Ovary (tissue), 9 donors: ENCODE results near the gene RNF111. TPM values are rescaled to one million over a fixed set of nuclear protein-coding genes. Genes with fewer than 3 reads are reported as not detected.

Experiments
- DNase-seq, 5 donors: peaks; one replicate each; pipeline ENCODE4 v3.0.0-alpha.2; 2019 to 2020
- H3K27ac ChIP-seq, 2 donors: fragments of 200-600 bp; one replicate each; pipeline versions ENCODE4 v1.5.1 to v1.8.0; 2019 to 2022
- H3K27me3 ChIP-seq: fragments of 200-600 bp; one replicate; pipeline ENCODE4 v1.8.0; 2022
- H3K36me3 ChIP-seq: fragments of 200-600 bp; sonication (generic); one replicate; pipeline ENCODE4 v1.5.1; 2019
- H3K4me1 ChIP-seq: one replicate; pipeline ENCODE4 v1.8.1; 2013; ENCODE audit warnings: mild to moderate bottlenecking, moderate library complexity; ENCODE audit not compliant: insufficient read depth
- H3K4me3 ChIP-seq: fragments of 200-600 bp; sonication (generic); one replicate; pipeline ENCODE4 v1.5.1; 2017
- H3K9me3 ChIP-seq, 2 donors: fragments of 200-600 bp in 1 of 2; sonication (generic) in 1 of 2; one replicate each; pipeline versions ENCODE4 v1.5.1 to v1.8.1; 2013 to 2019; ENCODE audit warnings: mild to moderate bottlenecking in 1 of 2, moderate library complexity in 1 of 2
- CTCF ChIP-seq, 3 donors: fragments of 450-650 bp in 2 of 3; fragments of 200-600 bp in 1 of 3; IDR thresholded peaks; one replicate each; pipeline versions ENCODE4 v1.5.1 to v1.8.0; 2016 to 2022; ENCODE audit warnings: antibody characterized with exemption in 3 of 3, mild to moderate bottlenecking in 1 of 3
- EP300 ChIP-seq: sonication (generic); formaldehyde crosslinking; IDR thresholded peaks from one replicate; pipeline ENCODE4 v1.6.1; 2017; ENCODE audit warnings: antibody characterized with exemption
- POLR2A ChIP-seq: fragments of 450-650 bp; IDR thresholded peaks from one replicate; pipeline ENCODE4 v1.6.1; 2017; ENCODE audit warnings: antibody characterized with exemption, mild to moderate bottlenecking, moderate library complexity
- WGBS, 3 donors: extraction: QIAGEN DNeasy Blood & Tissue Kit in 1 of 3; methylation state at CpG; one replicate each; pipeline versions ENCODE4 v1.1.5 to v1.1.7; 2013 to 2017; 5-methylcytosine and 5-hydroxymethylcytosine counted together
- intact Hi-C, 4 donors: fragments of 100-400 bp; cut with DNase I; formaldehyde crosslinking; loops; one replicate each; pipeline versions ENCODE4 v1.11.0 to v1.15.1; 2022 to 2023
- polyA plus RNA-seq, 2 donors: library from polyadenylated mRNA; stranded (reverse); fragments of 200-250 nt in 1 of 2; fragments of 350-450 nt in 1 of 2; fragmentation: Illumina TruSeq in 1 of 2; extraction: RNeasy Lipid Tissue Mini Kit (QIAGEN cat#74804) in 1 of 2; gene quantifications; one replicate each; pipeline ENCODE4 v1.2.3, GENCODE V29; 2013 to 2014
- total RNA-seq, 7 donors: library from RNA; depleted of rRNA in 2 of 7; stranded (reverse); fragments of >200 nt in 2 of 7; fragmentation: NEBNext Ultra II Directional in 3 of 7; extraction: Animal tissue kit (Norgen Biotek cat#: 25700) in 3 of 7; gene quantifications; one replicate each; pipeline versions ENCODE4 v1.1.0 to v1.2.4, GENCODE V29; 2016 to 2023
- donor health status: DM: no; HTN: no; CAD: no; lungs with moderate emphysema.
- donor health status: DM: no; HTN: no; CAD: no.
- donor health status: Bipolar disorder and iron deficiency.
- donor health status: DM: yes; HTN: yes; CAD: no.
- donor health status: DM: no; HTN: no; CAD: no.
- donor health status: DM: yes; HTN: yes; CAD: no.

RNF111 gene
- total and polyA plus RNA-seq, 9 donors: 10.1 to 47.5 (median 29.3) TPM

GRCh38 chr15:59087731-59088130, 100.3 kb downstream of the RNF111 start:
- Histone ChIP-seq H3K9me3 (no peaks in the 10 kb centered on the region), H3K27me3 (no peaks in the 10 kb centered on the region), H3K36me3 (no peaks in the 10 kb centered on the region), H3K4me1 (no peaks in the 10 kb centered on the region), H3K27ac (no peak overlapping the region), H3K4me3 (no peak overlapping the region)
- TF ChIP-seq EP300 (no peak), POLR2A (no peak), CTCF (IDR thresholded peaks at IDR 0.05) (no peak)
- DNase-seq: no peak
- WGBS, 3 donors: 95% methylated on average over 2 of the region's 2 CpGs
- intact Hi-C loops: no loop called here

GRCh38 chr15:59094077-59094476, 106.6 kb downstream of the RNF111 start:
- intact Hi-C loops: no loop called here
- no peak overlapping the region for H3K4me3 ChIP-seq
- H3K9me3 ChIP-seq: no peaks in the 10 kb centered on the region
- no peaks in the 10 kb centered on the region for H3K27me3 ChIP-seq
- H3K4me1 ChIP-seq: no peaks in the 10 kb centered on the region
- H3K36me3 ChIP-seq: no peaks in the 10 kb centered on the region
- WGBS, 3 donors: 95 to 98% (median 96%) methylated on average over 1 of the region's 1 CpG
- H3K27ac ChIP-seq: no peak overlapping the region
- TF ChIP-seq CTCF (IDR thresholded peaks at IDR 0.05) (no peak), EP300 (no peak), POLR2A (no peak)
- DNase-seq: no peak

- 89 to 90% (median 90%) methylated on average over 3 of the region's 3 CpGs for WGBS, 3 donors
Observed at GRCh38 chr15:59096429-59096828, 109.0 kb downstream of the RNF111 start.

GRCh38 chr15:59099162-59099685, 111.8 kb downstream of the RNF111 start:
- WGBS, 3 donors: 62 to 77% (median 77%) methylated on average over 2 of the region's 2 CpGs

More at GRCh38 chr15:59096429-59096828, 109.0 kb downstream of the RNF111 start:
- no peak for DNase-seq
- intact Hi-C loops: no loop called here
- TF ChIP-seq CTCF (IDR thresholded peaks at IDR 0.05) (no peak), POLR2A (no peak), EP300 (no peak)
- H3K27ac ChIP-seq: no peak overlapping the region
- no peak overlapping the region for H3K4me3 ChIP-seq
- H3K27me3 ChIP-seq: no peaks in the 10 kb centered on the region
- no peaks in the 10 kb centered on the region for H3K4me1 ChIP-seq
- no peaks in the 10 kb centered on the region for H3K36me3 ChIP-seq
- H3K9me3 ChIP-seq: no peaks in the 10 kb centered on the region

More at GRCh38 chr15:59099162-59099685, 111.8 kb downstream of the RNF111 start:
- Histone ChIP-seq H3K27ac (no peak overlapping the region), H3K4me3 (no peak overlapping the region), H3K9me3 (no peaks in the 10 kb centered on the region), H3K4me1 (no peaks in the 10 kb centered on the region), H3K36me3 (no peaks in the 10 kb centered on the region), H3K27me3 (no peaks in the 10 kb centered on the region)
- TF ChIP-seq POLR2A (no peak), EP300 (no peak), CTCF (IDR thresholded peaks at IDR 0.05) (no peak)
- intact Hi-C loops: no loop called here
- DNase-seq: no peak
